Hepatic stellate cell (primary cell): ENCODE measurements around the gene ZDHHC20.
"Not testable (repeated sequence)": the region's sequence is repeated elsewhere in the genome, so short reads cannot be mapped to it uniquely, and the experiment has no call there.

Experiments
- DNase-seq: peaks from one replicate; pipeline ENCODE4 v3.0.0; 2011; ENCODE audit warnings: low spot score

Gene ZDHHC20

DNA sequence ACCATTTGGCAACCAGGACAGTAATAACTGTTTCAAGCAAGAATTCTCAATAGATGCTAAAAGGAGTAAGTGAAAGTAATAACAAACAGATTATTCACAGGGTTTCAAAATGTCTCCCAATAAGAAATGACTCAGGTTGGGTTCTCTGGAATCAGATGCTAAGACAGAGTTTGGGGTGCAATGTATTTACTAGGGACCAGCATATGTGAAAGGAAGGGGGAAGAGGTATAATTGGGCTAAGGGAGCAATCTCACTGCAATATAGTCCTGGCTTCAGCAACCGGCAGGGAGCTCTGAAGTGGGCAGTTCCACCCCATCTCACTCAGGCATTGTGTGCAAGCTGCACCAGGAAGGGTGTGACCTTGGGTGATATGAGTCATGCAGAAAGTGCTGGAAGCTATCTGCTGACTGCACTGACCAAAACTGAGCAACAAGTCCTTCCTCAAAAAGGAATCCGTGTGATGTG is 23.4 kb downstream of the ZDHHC20 start:
- DNase-seq: peak; percentile 81

DNA sequence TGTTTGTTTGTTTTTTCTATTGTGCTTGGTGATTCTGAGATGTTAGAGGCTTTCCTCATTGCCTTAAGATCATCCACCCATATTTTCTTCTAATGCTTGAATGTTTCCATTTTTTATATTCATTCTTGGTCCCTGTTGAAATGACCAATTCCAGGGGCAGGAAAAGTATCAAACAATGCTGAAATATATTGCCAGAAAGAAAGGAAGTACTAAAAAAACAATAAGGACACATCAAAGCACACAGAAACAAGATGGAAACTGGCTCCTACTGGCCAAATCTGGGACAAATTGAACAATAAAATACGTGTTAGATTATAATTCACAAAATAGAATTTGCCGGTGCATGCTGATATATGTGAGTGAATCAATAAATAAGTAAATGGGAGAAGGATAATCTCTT is 23.9 kb downstream of the ZDHHC20 start:
- DNase-seq: no peak

DNA sequence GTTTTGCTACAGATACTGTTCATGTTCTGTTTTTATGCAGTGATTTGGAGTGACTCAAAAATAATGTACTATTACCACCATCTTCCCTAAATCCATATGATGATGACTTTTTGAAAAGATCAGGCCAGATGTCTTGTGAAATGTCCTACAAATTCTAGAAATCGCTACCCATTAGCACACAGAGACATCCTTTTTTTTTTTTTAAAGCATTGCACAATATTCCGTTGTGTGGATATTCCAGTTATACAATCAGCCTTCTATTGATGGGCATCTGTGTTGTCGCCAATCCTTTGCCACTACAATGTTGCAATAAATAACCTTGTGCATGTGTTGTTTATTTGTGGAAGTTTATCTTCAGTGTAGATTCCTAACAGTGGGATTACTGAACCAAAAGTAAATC is 24.5 kb downstream of the ZDHHC20 start:
- DNase-seq: no peak

DNA sequence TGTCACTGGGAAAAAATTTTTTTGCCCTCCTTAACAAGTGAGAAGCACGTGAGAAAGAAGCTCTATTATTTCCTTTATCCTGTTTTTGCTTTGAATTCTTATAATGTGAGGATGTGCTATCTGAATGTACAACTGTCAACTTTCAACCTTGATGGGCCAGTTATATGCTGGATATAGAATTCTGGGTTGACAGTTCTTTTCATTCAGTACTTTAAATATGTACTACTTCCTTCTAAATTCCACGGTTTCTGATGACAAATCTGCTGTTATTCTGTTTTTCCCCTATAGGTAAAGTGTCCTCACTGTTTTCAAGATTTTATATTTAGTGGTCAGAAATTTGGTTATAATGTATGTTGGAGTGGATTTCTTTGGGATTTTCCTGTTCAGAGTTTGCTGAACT is 29.9 kb downstream of the ZDHHC20 start:
- no peak for DNase-seq

DNA sequence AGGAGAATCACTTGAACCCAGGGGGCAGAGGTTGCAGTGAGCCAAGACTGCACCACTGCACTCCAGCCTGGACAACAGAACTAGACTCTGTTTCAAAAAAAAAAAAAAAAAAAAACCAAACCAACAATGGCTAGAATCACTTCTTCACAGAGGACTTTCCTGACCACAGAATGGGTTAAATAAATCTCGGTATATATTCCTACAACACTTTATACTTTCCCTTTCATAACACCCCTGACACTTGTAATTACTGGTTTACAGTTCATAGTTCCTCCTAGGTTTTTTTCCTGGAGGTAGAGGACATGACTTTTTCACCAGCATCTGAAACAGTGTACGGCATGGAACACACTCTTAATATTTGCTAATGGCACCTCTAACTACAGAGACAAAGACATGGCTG is 31.4 kb downstream of the ZDHHC20 start:
- DNase-seq: no peak

DNA sequence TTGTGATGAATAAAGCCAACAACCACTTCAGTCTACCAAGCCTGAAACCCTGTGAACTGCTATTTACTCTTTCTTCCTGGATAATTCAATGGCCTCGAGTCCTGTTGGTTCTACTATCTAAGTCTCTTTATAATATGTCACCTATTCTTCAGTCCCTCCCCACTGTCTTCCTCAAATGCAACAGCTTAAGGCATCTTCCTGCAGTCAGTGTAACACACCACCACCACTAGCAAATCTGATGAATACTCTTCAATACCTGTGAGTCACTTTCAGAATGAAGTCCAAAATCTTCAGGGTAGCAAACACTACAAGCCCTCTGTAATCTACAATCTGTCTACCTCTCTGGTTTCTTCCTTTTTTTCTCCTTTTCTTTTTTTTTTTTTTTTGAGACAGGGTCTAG is 32.9 kb downstream of the ZDHHC20 start:
- no peak for DNase-seq

DNA sequence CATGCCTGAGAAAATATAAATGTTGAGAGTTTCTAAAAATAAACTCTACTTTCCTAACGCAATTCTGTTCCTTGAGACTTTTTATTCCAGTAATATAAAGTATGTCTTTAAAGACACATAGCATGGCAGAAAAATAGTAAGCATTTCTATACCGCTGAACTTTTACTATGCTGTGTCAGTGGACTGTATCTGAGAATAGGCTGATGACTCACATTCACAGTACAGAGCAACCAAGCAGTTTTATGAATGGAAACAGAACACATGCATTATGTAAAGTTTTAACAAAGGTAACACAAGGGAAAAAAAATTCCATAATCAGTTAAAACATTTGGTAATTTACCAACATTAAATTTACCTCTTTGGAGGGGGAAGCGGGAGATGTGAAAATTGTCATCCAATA is 38.4 kb downstream of the ZDHHC20 start:
- no peak for DNase-seq

DNA sequence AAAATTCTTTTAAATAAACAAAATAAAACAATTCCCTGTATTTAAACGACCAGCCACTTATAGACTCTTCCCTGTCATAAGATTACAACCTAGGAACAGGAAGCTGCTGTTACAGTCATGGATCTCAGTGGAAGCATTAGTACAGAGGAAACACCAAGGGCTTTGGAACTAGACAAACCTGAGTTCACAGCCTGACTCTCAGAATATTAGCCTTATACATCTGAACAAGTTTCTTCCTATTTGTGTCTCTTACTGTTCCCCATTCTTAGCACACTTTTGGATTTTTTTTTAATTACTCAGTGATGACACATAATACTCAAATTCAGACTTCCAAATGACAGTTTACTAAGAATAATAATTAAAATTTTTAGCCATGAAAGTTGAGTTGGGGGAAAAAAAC is 46.1 kb downstream of the ZDHHC20 start:
- no peak for DNase-seq

DNA sequence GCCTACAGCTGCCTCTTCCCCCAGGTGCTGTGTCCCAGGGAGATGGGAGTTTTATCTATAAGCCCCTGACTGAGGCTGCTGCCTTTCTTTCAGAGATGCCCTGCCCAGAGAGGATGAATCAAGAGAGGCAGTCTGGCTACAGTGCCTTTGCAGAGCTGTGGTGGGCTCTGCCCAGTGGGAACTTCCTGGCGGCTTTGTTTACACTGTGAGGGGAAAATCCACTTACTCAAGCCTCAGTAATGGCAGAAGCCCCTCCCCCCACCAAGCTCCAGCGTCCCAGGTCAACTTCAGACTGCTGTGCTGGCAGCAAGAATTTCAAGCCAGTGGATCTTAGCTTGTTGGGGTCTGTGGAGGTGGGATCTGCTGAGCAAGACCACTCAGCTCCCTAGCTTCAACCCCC is 48.6 kb downstream of the ZDHHC20 start:
- not testable (repeated sequence) for DNase-seq

DNA sequence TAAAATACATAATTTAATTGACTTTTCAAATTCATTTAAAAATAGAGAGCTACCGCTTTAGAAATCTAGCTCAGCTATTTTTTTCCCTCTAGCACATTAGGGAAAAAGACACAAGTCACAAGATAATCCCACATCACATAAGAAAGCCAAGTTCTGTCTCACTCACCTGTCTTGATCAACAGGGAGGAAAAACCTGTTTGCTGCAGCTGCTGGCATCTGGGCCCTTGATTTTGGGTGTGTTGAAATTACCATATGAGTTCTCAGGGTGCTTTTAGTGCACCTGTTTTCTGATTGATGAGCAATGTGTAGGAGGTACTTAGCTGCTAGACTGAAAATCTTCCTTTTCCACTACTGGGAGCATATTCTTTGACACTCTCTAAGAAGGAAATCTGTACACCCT is 53.8 kb downstream of the ZDHHC20 start:
- DNase-seq: no peak

DNA sequence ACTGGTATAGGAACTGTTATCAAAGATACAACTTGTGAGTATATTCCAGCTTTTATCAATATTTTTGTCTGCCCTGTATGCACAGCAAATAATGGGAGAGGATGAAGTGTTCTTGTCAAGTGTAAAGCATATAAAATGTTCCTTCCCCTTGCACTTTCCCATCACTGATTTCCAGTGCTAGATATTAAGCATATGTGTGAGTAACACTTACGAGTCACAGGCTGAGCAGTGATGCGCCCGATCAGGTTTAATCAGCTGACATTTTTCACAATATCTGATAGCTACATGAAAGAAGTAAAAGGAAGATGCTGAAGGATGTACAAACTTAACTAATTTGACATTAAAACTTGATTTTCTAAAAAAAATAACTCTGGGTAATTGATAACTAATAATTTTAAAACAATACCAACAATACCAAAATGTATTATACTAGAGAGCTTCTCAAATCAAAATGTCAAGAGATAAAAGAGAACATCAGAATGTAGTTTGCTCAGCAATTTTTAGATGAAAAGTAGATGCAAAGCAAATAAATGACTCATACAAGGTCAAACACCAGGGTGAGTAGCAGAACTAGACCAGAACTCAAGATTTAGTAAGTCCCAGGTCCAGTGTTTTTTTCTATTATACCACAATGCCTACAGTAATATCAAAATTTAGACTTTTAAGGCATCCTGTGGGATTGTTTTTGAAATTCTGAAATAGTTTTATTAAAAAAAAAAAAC is 56.4 kb downstream of the ZDHHC20 start:
- DNase-seq: peak; percentile 21

DNA sequence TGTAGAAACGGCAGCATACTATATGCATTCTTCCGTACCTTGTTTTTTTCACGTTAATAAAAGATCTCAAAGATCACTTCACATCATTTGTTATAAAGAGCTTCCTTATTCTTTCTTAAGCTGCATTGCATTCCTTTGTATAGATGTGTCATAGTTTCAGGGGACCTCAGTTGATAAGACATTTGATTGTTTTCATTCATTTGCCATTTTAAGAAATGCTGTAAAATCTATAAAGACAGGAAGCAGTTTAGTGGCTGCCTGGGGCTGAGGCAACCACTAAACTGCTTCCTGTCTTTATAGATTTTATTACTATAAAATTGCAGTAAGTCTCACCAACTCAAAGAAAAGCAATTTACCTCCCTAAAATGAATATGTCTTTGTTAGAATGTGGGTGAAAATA is 59.4 kb downstream of the ZDHHC20 start:
- DNase-seq: peak; percentile 15

DNA sequence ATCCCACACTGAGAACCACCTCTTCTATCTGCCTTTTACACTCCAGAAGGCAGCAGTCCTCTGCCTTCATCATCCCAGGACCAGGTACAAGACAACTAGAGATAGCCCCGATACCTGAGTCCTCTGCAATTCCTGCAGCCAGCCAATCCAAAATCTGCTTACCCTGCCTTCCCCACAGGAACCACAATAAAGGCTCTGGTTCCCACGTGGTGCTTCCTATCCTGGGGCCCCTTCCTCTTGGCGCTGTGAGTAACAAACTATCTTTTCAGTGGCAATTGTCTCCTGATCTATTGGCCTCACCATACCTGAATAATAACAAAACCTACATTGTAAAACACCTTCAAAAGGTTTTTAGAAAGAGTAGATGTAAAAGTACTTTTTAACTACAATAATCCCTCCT is 63.1 kb downstream of the ZDHHC20 start:
- DNase-seq: no peak

DNA sequence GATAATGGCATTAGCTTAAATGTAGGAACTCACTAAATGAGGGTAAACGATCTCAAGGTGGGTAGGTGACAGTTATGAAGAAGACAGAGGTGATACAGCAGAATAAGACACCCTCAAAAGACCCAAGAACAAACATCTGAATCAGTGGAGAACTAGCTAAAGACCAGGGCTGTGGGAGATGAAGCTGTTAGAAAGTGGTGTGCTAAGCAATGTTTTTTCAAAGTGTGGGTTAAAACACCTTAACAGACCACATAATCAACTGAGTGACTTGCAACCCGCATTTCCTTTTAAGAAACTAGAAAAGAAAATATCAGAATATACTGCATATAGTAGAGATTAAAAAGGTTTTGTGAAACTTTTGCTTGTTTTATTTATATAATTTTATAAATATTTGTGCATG is 70.0 kb downstream of the ZDHHC20 start:
- no peak for DNase-seq

DNA sequence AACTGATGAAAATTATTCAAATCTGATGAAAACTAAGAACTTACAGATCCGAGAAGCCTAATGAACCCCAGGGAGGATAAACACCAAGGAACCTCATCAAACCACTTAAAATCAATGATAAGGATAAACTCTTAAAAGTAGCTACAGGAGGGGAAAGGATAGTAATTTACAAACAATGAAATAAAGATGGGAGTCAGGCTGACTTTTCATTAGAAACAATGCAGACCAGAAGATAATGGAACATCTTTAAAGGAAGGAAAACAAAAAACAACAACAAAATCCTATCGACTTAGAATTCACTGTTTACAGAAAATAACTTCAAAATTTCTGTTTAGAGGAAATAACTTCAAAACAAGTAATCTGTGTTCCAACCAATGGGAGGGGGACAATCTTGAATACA is 73.4 kb downstream of the ZDHHC20 start:
- no peak for DNase-seq

DNA sequence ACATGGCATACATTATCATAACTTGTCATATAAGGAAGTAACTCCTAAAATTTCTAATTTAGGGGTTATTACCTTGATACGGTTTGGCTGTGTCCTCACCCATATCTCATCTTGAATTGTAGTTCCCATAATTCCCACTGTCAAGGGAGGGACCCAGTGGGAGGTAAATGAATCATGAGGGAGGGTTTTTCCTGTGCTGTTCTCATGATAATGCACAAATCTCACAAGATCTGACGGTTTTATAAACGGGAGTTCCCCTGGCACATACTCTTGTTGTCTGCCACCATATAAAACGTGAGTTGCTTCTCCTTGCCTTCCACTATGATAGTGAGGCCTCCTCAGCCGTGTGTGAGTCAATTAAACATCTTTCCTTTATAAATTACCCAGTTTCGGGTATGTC is 76.0 kb downstream of the ZDHHC20 start:
- no peak for DNase-seq

DNA sequence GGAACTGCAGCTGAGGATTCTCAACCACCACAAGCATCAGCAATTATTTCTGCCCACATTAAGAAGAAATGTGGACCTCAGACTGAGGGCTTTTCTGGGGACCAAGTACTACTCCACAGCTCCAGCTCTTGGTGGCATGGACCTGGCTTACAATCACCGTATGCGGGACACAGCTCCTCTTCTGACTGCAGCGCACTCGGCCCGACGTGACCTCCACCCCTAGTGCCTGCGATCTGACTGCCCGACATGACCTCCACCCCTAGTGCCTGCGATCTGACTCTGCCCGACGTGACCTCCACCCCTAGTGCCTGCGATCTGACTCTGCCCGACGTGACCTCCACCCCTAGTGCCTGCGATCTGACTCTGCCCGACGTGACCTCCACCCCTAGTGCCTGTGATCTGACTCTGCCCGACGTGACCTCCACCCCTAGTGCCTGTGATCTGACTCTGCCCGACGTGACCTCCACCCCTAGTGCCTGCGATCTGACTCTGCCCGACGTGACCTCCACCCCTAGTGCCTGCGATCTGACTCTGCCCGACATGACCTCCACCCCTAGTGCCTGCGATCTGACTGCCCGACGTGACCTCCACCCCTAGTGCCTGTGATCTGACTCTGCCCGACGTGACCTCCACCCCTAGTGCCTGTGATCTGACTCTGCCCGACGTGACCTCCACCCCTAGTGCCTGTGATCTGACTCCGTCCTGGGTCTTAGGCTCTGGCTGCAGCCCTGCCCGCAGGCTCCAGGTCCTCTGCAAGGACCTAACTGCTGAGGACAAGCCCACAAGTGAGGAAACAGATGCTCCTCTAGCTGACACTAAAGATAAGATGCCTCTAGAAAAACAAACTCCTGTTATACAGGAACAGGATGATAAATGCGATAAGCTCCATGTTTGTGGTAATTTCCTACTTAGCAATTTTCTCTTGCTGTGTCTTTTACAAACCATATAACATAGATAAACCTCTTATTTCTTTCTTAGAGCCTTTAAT is 81.8 kb downstream of the ZDHHC20 start:
- DNase-seq: not testable (repeated sequence)

DNA sequence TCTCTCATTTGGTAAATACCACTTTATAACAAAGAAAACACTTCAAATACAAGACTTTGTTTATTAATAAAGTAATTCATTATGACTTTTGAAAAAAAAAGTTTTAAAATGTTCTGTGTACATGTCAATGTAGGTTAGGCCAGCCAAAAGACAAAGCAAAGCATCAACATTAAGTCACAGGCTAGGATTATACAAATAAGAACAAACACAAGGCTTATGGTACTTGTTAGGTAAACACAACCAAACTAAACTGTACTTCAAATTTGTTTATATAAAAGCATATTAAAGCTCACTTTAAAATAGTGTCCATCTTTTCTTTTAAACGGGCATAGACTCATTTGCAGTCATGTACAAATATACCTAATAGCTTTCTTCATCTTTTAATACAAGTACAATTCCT is 86.6 kb downstream of the ZDHHC20 start:
- no peak for DNase-seq

DNA sequence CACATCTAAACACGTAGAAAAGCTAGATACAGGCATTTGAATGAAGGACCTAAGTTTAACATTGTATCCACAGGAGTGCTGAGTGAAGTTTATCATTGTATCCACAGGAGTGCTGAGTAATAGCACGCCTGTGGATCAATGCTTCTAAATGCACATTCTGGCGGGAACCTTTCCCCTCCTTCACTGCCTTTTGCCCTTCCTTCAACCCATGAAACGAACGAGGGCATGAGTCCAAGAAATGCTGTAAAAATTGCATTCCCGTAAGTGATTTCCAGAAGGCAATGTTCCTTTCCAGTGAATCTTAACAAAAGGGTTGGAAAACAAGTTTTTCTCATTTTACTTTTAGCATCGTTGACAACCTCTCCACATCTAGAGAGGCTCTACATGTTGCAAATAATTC is 88.1 kb downstream of the ZDHHC20 start:
- DNase-seq: no peak

DNA sequence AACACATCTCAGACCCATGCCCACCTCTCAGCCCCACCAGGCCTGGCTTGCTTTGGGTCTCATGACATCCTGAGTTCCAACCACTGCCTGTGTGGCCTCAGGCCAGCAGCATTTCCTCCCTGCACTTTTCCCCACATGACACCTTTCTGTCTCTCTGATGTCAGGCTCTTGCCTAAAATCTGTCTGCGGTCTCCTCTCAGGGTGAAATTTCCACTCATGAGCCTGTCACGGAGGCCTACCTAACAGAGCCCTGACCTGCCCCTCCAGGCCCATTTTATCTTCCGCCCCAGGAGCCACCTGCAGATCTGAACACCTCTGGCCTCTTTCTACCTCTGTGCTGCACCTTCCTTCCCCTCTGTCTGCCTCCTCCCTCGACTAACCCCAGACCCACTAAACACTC is 93.5 kb downstream of the ZDHHC20 start:
- DNase-seq: no peak

DNA sequence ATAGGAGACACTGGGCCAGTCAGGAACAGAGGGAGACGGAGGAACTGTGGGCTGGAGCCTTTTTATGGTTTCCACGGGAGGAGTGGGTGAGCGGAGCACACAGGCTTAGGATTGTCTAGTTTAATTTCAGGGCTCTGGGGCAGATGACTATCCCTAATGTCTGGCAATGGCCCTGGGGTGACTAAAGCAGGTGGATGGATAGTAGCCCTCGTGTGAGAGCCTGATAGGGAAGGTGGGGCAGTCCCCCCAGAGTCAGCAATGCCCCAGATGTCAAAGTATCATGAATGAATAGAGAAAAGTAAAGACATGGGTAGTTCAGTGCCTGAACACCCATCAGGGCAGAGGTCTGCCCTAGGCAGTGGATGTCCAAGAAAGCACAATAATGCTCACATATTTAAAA is 94.2 kb downstream of the ZDHHC20 start:
- no peak for DNase-seq

DNA sequence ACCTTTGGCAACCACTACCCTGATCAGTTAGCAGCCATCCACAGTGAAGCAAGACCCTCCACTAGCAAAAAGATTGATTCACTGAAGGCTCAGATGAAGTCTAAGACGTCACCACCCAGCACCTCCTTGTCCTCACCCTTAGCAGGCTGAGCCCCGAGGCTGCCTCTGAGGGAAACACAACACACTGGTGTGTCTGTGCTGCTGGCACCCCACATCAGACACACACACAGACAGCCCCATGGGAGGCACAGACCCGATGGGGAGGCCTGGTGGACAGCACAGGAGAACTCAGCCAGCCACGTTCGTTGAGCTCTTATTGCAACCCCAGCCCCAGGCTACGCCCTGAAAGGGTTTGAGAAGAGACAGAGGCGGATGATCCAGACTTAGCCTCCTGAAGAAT is 94.7 kb downstream of the ZDHHC20 start:
- no peak for DNase-seq

DNA sequence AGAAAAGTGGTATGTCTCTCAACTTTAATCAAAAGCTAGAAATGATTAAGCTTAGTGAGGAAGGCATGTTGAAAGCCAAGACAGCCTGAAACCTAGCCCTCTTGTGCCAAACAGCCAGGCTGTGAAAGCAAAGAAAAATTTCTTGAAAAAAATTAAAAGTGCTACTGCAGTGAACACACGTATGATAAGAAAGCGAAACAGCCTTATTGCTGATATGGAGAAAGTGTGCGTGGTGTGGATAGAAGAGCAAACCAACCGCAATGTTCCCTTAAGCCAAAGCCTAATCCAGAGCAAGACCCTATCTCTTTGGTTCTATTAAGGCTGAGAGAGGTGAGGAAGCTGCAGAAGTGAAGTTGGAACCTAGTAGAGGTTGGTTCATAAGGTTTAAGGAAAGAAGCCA is 96.4 kb downstream of the ZDHHC20 start:
- no peak for DNase-seq
